ENCODE measurements around the gene PRKAB2.
"Not testable (repeated sequence)": the region's sequence is repeated elsewhere in the genome, so short reads cannot be mapped to it uniquely, and the experiment has no call there.

PRKAB2 gene, protein sequence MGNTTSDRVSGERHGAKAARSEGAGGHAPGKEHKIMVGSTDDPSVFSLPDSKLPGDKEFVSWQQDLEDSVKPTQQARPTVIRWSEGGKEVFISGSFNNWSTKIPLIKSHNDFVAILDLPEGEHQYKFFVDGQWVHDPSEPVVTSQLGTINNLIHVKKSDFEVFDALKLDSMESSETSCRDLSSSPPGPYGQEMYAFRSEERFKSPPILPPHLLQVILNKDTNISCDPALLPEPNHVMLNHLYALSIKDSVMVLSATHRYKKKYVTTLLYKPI

DNA sequence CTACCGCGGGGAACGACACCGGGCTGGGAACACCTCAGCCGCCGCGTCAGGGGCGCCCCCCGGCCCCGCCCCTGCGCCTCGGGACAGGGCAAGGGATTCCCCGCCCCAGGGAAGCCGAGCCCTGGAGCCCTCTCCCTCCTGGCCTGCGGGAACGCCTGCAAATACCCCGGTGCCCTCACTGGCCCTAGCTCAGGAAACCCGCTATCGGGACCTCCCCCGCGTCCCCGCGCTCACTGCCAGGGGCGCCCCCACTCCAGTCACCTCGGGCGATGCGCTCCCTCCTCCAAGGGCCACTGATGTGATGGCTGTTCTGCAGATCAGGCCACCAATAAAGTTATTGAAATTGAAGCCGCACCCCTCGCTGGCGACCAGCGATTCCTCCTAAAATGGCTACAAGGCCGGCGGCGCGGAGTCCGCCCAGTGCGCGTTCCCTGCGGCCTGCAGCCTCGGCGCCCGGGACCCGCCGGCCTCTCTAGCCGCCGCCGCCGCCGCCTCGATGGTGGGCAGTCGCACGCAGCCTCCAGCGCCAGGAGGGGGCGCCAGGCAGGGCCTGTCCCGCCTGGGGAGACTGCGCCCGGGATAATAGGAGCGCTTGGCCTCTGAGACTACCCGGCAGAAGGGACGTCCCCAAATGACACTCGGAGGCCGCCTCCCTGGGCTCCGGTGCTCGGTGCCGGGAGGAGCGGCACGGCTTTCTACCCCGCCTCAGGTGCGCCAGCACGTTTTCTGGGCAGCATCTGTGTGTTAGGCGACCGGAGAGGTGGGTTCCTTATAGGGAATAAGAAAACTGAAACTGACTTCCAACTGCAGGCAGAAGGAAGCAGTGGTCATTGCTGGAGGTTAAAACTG lies at the start of gene PRKAB2:
Gene PRKAB2, minus strand, starts transcription at position 303 of the 849 bp plus-strand sequence. CDS start 326 bp downstream, outside the sequence.
- peak; percentile 88 to 93 for DNase-seq

DNA sequence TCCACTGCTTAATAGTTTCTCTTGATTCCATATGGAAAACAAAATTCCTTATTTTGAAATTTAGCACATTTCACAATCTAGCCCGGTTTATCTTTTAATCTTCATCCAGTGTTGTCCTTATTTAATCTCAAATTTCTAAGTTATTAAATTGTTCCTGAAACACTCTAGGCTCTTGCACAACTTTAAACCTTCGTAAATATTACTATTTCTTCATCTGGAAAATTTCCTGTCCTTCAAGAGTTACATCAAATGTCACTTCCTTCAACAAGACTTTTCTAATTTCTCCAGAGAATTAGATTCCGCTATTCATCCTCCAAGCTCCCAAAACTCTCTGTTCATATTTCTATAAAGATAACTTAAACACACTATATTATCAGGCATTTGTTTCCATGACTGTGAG lies 46.3 kb upstream of the PRKAB2 start:
- no peak for DNase-seq

DNA sequence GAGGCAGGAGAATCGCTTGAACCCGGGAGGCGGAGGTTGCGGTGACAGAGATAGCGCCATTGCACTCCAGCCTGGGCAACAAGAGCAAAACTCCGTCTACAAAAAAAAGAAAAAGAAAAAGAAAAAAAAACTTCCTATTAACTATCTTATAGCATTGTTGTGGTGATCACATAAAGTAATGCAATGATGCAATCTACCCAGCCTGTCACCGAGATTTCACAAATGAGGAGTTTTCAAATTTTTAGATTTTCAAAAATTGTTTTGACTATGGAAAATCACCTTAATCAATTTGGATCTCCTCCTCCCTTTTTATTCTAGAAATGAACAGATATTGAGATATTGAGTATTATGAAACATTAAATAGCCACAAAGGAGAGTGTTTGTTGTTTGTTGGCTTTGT lies 44.9 kb upstream of the PRKAB2 start:
- no peak for DNase-seq

DNA sequence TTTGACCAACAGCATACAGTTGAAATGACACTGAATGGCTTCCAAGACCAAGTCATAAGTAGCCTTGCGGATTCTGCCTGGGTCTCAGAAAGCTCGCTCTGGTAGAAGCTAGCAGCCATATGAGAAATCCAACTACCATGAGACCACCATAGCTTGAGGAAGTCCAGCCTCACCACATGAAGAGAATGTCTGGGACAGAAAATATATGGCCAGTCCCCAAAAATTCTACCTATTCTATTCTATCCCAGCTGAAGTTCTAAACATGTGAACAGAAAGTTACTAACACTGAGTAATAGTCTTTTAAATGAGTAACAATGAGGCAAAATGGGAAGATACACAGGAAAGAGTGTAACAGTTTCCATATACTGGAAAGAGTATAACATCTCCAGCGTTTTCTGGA lies 43.9 kb upstream of the PRKAB2 start:
- no peak for DNase-seq

DNA sequence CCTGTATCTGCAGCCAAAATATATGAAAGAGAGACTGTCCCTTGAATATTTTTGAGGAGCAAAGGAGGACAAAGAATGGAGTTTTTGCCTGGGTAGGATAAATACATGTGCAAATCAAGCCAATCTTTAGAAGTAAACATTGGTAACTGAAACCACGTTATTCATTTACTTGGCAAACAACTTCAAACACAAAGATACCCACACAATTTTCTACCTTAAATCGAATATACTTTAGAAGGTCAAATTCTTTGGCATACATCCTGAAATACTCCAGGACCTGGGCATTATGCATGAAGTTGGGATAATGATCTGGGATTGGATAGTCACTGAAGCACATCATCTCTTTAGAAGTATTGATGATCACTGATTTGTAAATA lies 43.3 kb upstream of the PRKAB2 start:
- DNase-seq = no peak

DNA sequence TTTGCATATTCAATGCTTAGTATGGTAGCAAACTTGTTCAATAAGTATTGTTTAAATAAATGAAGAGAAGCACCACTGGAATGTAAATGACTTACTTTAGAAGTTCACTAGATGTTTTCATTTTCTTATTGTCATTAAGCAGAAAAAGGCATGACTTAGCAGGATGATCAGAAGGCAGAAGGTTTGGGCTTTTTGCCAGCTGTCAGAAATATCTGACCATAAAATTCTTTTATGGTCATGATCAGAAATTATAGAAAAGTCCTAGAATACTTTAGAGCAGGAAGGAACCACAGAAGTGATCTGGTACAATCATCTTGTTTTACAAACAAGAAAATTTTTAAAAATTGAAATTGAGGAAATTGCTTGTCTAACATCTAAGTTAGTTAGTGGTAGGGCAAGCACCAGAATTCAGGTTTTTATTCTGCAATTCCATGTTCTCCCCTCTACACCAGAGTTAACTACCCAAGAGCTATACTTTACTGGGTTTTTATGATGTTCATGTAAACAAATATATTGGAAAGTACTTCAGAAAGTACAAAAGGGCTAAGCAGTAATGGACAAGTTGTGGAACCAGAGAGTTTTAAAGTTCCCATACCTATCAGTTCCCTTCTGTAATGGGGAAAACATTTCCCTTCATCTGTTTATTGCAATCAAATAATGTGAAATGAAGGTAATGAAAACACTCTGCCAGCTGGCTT lies 42.7 kb upstream of the PRKAB2 start:
- DNase-seq = no peak

DNA sequence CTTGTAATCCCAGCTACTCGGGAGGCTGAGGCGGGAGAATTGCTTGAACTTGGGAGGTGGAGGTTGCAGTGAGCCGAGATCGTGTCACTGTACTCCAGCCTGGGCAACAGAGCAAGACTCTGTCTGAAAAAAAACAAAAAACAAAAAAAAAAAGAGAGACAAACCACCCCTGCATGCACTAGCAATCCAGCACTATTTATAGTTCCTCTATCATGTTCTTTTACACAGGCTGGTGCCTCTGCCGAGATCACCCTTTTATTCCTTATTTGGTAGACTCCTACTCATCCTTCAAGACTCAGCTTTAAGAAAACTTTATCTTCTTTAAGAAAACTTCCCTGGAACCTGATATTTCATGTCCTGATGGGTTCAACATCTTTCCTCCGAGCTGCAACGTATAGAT lies 42.1 kb upstream of the PRKAB2 start:
- DNase-seq = no peak

DNA sequence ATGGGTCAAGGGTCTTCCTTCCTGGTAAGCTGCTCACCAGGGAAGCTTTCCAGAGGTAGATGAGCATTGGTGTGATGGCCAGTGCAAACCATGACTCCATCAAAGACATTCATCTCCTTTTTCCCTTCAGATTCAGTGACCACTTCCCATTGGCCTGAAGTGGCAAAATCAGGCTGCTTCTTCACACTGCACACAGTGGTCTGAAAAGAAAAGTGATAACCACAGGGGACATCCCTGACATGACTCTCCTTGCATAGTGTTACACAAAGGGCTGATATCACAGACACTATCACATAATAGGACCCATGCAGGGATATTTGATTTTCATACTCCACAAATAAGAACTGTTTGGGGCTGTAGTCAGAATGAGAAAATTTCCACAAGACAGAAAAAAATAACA lies 41.0 kb upstream of the PRKAB2 start:
- no peak for DNase-seq

DNA sequence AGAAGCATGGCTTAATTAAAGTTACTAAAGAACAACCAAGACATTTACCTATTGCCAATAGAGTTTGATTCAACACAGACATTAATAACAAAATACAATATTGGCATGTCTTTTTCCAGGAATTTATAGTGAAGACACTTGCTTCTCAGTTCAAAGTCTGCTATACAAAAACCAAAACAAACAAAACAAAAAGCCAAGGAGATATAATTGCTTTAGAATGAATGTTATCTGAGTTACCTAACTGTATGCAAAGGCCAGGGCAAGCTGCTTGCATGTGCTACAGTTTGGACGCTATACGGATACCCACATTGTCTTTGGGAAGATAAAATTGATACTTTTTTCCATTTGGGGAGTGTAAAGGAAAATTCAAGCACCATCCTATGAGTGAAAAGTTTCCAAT lies 39.3 kb upstream of the PRKAB2 start:
- no peak for DNase-seq

DNA sequence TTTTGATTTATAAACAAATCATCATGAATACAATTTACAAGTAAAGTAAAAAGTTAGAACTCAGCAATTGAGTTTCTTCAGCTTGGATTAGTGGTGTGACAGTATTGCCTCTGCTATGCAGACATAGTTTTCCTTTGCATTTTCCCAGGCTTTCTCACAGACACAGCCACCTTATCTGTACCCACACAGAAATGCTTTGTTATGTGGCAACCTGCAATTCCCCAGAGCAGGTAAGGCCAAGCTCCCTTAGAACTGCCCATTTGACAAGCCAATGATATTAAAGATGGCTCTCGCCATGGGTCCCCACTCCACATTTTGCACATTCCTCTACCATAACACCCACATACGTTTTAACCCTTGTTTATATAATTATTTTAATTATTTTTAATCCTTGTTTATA lies 38.7 kb upstream of the PRKAB2 start:
- no peak for DNase-seq

DNA sequence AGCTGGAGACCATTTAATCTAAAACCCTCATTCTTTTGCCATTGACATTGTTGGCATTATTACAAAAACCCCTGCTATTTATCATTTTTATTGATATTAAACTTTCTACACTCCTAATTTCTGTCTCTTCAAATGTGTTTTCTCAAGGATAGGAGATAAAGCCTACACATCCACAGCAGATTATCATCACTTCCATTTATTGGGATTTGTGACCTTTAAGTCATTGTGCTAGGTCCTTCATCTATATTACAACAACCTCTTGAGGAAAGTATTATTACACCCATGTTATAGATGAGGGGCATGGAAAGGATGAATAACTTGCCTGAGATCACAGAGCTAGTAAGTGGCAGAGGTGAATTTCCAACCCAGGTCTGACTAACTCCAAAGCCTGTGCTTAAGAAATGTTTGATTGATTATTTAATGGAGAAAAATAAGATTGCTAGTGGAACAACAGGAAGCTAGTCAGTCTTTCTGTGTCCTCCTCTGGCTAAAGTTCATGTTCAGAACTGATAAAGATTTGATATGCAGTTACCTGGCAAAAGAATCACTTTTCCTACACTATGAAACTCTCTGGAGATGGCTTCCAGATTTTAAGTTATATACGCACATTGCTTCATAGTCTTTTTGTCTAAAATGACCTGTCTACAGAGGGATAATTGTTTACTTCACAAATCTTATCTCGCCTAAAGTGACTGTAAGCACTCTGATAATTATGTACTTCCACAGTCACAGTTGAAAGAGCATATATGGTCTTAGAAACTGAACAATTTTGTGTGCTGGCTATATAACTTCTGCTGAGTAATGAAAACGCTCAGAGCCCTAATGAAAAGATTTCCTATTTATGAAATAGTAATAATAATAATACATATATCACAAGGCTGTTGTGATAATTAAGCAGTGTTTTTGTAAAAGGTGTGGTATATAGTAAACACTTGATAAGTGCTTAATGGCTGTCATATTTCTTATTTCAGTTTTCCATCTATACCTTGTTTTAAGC lies 37.9 kb upstream of the PRKAB2 start:
- no peak for DNase-seq

DNA sequence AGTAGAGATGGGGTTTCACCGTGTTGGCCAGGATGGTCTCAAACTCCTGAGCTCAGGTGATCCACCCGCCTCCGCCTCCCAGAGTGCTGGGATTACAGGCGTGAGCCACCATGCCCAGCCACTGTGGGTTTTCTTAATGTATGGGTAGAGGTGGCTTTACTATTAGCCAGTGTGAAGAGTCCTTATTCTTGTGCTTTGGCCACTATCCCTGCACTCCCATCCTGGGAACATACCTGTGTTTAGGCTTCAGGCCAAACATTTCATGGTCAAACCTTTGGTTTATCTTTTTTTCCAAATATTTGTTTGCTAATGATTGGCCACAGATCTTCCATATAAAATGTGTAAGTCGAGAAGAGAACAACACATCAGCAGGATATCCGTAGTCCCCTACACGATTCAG lies 36.3 kb upstream of the PRKAB2 start:
- DNase-seq = no peak

DNA sequence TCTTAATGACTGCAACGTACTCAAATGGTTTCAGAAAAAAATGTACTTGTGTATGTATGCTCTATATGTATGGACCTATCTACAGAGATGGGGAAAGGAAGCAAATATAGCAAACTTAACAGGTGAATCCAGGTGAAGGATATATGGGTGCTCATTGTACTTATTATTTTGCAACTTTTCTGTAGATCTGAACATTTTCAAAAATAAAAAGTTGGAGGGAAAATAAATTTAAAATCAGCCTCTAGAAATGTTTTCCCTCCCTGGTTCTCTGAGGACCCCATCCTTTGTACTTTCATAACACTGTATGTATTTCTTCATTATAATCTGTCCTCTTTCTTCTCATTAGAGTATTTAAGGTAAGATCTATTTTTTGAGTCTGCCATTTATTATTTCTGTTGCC lies 34.9 kb upstream of the PRKAB2 start:
- DNase-seq = no peak

DNA sequence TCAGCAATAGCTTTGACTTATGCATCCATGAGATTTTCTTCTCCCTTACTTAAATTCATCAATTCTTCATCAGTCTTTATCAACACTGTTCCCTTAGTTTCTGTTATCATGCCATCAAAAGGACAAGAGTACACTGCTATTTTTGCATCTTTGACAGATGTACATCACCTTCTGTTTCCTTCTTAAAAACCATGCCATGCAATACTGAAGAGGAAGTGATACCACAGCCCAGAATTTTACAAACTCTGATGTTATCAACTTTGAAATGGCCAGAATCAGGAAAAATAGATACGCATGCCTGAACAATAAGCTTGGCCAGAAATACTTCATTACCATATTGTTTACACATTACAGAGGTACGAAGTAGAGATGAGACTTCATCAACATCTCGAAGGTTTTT lies 31.8 kb upstream of the PRKAB2 start:
- DNase-seq = no peak

DNA sequence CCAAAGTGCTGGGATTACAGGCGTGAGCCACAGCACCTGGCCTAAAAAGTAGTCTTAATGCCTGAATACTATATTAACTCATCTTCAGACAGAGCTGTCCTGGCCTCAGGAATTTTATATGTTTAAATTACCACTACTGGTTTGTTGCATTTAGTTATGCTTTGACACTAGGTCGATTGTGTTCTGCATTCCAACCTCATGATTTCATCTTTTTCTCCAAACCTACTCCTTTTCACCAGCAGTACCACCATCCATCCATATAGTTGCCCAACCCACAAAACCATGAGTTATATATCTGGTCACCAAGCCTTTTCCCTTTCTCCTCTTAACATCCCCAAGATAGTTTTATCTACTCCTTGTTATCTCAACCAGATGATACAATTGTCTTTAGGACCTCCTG lies 30.3 kb upstream of the PRKAB2 start:
- DNase-seq = no peak

DNA sequence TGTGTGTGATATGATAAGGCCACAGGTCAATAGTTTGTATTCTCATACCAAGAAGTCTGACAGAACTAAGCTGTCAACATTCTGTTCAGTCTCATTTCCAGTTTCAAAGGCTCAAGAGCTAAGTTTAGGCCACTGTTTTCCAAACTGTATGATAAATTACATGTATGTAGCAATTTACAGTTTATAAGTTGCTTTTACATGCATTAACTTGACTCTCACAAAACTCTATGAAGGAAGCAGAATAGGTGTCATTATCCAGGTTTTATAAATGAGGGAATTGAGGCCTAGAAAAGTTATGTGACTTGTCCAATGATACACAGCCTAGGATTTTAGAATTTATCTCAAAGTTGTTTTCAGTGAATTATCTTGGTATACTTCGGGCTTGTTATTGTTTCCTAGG lies 29.5 kb upstream of the PRKAB2 start:
- no peak for DNase-seq

DNA sequence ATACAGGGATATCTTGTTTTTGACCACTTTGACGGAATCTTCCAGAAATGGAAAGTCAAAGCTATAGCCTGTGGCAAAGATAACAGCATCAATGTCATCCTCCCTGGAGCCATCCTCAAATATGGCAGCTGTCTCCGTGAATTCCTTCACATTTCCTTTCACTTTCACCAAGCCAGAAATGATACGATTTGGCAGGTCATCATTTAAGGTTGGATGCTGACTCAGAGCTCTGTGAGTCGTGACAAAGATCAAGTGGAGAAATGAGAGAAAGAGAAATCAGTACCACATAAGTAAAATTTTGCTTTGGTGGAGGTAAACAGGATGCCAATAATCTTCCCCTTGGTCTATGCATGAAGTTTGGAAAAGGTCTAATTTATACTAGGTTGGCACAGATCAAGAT lies 29.0 kb upstream of the PRKAB2 start:
- DNase-seq = no peak

DNA sequence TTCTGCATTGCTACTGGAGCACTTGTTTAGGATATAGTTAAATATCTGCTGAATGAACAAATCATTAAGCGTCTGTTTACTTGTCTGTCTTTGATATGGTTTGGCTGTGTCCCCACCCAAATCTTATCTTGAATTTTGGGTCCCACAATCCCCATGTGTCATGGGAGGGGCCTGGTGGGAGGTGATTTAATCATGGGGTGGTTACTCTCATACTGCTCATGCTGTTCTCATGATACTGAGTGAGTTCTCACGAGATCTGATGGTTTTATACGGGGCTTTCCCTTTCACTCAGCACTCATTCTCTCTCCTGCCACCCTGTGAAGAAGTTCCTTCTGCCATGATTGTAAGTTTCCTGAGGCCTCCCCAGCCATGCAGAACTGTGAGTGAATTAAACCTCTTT lies 25.1 kb upstream of the PRKAB2 start:
- DNase-seq = not testable (repeated sequence)

DNA sequence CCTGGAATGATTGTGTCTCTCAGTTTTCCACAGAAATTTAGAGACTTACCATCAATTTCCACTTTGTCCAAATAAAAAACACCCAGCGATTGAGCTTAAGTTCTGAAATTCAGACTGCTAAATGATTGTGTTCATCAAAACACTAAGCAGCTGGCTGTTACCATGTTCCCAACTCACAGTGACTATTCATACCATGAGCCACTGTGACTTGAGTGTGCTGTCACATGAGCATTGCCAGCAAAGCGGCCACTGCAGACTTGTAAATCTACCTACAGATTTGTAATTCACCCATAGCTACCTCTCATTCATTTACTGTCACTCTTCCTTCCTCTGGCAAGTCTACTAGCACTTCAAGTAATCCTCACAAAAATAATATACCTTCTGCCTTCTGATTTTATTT lies 17.2 kb upstream of the PRKAB2 start:
- DNase-seq = no peak

DNA sequence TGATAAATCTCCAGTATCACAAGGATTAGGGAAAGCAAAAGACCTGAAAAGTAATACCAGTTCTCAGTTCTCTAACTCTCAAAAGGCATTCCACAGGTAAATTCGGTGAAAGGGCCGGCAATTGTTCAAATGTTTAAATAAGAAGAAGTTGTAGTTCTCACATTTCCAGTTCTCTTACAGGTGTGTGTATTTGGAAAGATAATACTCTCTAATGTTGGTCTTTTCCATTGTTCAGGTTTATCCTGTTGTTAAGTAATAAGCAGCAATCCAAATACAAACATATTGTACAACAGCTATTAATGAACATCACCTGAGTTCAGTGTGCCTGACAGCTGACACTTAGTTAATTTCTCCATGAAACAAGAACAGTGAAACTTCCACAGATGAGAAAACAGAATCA lies 13.2 kb upstream of the PRKAB2 start:
- DNase-seq = no peak

DNA sequence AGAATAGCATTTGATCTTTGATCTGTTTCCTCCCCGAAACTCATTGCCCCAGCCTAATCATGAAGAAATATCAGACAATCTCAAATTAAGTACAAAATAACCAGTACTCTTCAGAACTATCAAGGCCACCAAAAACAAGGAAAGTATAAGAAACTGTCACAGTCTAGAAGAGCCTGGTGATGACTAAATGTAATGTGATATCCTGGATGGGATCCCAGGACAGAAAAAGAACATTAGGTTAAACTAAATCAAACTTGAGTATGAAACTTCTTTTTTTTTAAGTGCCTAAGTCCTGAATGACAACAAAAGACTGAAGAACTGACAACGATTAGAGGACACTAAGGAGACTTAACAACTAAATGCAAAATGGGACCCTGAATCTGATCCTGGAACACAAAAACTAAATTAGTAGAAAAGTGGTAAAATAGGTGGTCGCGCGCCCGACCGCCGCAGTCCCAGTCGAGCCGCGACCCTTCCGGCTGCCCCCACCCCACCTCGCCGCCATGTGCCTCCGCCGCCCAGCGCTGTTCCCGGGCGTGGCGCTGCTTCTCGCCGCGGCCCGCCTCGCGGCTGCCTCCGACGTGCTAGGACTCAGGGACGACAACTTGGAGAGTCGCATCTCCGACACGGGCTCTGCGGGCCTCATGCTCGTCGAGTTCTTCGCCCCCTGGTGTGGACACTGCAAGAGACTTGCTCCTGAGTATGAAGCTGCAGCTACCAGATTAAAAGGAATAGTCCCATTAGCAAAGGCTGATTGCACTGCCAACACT lies 5.5 kb upstream of the PRKAB2 start:
- peak in 1 of 2 donors; percentile 5 for DNase-seq

Data from stimulated activated CD4-positive, alpha-beta T cell treated with anti-CD3 and anti-CD28 coated beads, Interleukin-2, amount 100 ng/mL, for 24 hours (primary cell).